ENCODE results near the gene TMC5. TPM values are rescaled to one million over a fixed set of nuclear protein-coding genes. Genes with fewer than 3 reads are reported as not detected.

TMC5 gene
- polyA plus RNA-seq, 3 donors = not detected

DNA sequence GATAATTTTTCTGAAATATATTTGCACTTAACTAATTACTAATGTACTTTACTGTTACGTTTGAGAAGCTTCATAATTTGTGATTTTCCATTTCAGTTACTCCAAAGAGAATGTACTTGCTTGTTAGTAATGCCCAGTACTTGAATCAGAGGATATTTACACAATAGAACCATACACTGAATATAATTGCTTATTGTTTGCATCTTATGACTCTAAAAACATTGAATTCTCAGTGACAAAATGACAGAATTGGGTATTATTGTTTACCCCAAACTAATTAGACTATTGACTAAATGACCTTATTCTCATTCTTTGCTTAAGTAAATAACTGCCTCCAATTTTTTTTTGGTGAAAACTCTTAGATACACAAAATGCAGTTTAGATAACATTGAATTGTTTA lies 114.9 kb downstream of the TMC5 start:
- Histone ChIP-seq H3K79me2 (ENCODE audit: insufficient read depth, low read length) (peaks cover 23% of the 10 kb centered on the region), H3K4me1 (ENCODE audit: control insufficient read depth in 1 of 2, insufficient read depth in 2 of 2, low read length in 2 of 2) (no peaks in the 10 kb centered on the region), H3K9ac (ENCODE audit: insufficient read depth, low read length, poor library complexity, severe bottlenecking) (no peak overlapping the region), H3K36me3 (replicated peaks in 1 of 2; ENCODE audit: control insufficient read depth in 1 of 2, insufficient read depth in 2 of 2, low read length in 2 of 2) (peaks cover 39 to 91% of the 10 kb centered on the region in 2 donors), H3K4me3 (replicated peaks in 1 of 3; ENCODE audit: low read depth in 2 of 3, low read length in 3 of 3) (no peak overlapping the region), H2AFZ (ENCODE audit: insufficient read depth, low read depth, low read length, poor library complexity, severe bottlenecking) (no peak overlapping the region), H3K9me3 (replicated peaks in 1 of 2; ENCODE audit: control insufficient read depth in 1 of 2, insufficient read depth in 1 of 2, low read length in 2 of 2) (no peaks in the 10 kb centered on the region), H4K20me1 (ENCODE audit: insufficient read depth, low read length) (no peaks in the 10 kb centered on the region), H3K27me3 (ENCODE audit: control insufficient read depth in 2 of 2, insufficient read depth in 2 of 2, low read length in 2 of 2) (no peaks in the 10 kb centered on the region), H3K4me2 (replicated peaks; ENCODE audit: extremely low read depth, low read length, poor library complexity, severe bottlenecking) (no peak overlapping the region), H3K27ac (ENCODE audit: low read depth in 1 of 2, low read length in 2 of 2) (no peak overlapping the region)
- intact Hi-C loops (cut with micrococcal nuclease) = no loop called here
- no peak overlapping the region for H3K4me3 Mint-ChIP-seq
- no peaks in the 10 kb centered on the region for H3K27me3 Mint-ChIP-seq (ENCODE audit: low read depth in 3 of 3)
- TF ChIP-seq, protein P1, sequence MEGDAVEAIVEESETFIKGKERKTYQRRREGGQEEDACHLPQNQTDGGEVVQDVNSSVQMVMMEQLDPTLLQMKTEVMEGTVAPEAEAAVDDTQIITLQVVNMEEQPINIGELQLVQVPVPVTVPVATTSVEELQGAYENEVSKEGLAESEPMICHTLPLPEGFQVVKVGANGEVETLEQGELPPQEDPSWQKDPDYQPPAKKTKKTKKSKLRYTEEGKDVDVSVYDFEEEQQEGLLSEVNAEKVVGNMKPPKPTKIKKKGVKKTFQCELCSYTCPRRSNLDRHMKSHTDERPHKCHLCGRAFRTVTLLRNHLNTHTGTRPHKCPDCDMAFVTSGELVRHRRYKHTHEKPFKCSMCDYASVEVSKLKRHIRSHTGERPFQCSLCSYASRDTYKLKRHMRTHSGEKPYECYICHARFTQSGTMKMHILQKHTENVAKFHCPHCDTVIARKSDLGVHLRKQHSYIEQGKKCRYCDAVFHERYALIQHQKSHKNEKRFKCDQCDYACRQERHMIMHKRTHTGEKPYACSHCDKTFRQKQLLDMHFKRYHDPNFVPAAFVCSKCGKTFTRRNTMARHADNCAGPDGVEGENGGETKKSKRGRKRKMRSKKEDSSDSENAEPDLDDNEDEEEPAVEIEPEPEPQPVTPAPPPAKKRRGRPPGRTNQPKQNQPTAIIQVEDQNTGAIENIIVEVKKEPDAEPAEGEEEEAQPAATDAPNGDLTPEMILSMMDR (IDR thresholded peaks at IDR 0.05) = no peak
- H3K36me3 Mint-ChIP-seq = peaks cover 65 to 72% of the 10 kb centered on the region in 2 donors
- no peaks in the 10 kb centered on the region for H3K9me3 Mint-ChIP-seq
- no peak for DNase-seq
- no peaks in the 10 kb centered on the region for H3K4me1 Mint-ChIP-seq
- no CpG with 5 or more reads among the region's 1 CpG for WGBS (ENCODE audit: insufficient coverage)
- no peak overlapping the region for H3K27ac Mint-ChIP-seq

- H4K20me1 ChIP-seq (ENCODE audit: insufficient read depth, low read length) = no peaks in the 10 kb centered on the region
- Mint-ChIP-seq H3K27ac (peak overlapping the region in 1 of 7 donors; percentile 1), H3K9me3 (peaks cover 2 to 7% (median 4%) of the 10 kb centered on the region in 7 donors), H3K36me3 (peaks cover 64 to 86% of the 10 kb centered on the region in 2 donors), H3K4me3 (no peak overlapping the region), H3K4me1 (no peaks in the 10 kb centered on the region), H3K27me3 (ENCODE audit: low read depth in 3 of 3) (no peaks in the 10 kb centered on the region)
- intact Hi-C loops (cut with micrococcal nuclease) = no loop called here
- H3K27me3 ChIP-seq (ENCODE audit: control insufficient read depth in 2 of 2, insufficient read depth in 2 of 2, low read length in 2 of 2) = no peaks in the 10 kb centered on the region
- TF ChIP-seq, protein P1 (IDR thresholded peaks at IDR 0.05) = no peak
- H2AFZ ChIP-seq (ENCODE audit: insufficient read depth, low read depth, low read length, poor library complexity, severe bottlenecking) = no peak overlapping the region
- no peak overlapping the region for H3K4me3 ChIP-seq (replicated peaks in 1 of 3; ENCODE audit: low read depth in 2 of 3, low read length in 3 of 3)
- H3K9me3 ChIP-seq (replicated peaks in 1 of 2; ENCODE audit: control insufficient read depth in 1 of 2, insufficient read depth in 1 of 2, low read length in 2 of 2) = peaks cover 0 to 6% of the 10 kb centered on the region in 2 donors
- H3K79me2 ChIP-seq (ENCODE audit: insufficient read depth, low read length) = no peaks in the 10 kb centered on the region
- WGBS (ENCODE audit: insufficient coverage) = 83% methylated on average over 1 of the region's 6 CpGs
- no peak for DNase-seq
- peaks cover 51 to 91% of the 10 kb centered on the region in 2 donors for H3K36me3 ChIP-seq (replicated peaks in 1 of 2; ENCODE audit: control insufficient read depth in 1 of 2, insufficient read depth in 2 of 2, low read length in 2 of 2)
- H3K27ac ChIP-seq (ENCODE audit: low read depth in 1 of 2, low read length in 2 of 2) = no peak overlapping the region
- no peak overlapping the region for H3K4me2 ChIP-seq (replicated peaks; ENCODE audit: extremely low read depth, low read length, poor library complexity, severe bottlenecking)
- no peak overlapping the region for H3K9ac ChIP-seq (ENCODE audit: insufficient read depth, low read length, poor library complexity, severe bottlenecking)
- H3K4me1 ChIP-seq (ENCODE audit: control insufficient read depth in 1 of 2, insufficient read depth in 2 of 2, low read length in 2 of 2) = no peaks in the 10 kb centered on the region
These were observed 122.7 kb downstream of the TMC5 start for GRCh38 chr16:19540241-19540970.

All from CD14-positive monocyte (primary cell).